ENCODE data around the gene YPEL4.

Gene YPEL4

DNA sequence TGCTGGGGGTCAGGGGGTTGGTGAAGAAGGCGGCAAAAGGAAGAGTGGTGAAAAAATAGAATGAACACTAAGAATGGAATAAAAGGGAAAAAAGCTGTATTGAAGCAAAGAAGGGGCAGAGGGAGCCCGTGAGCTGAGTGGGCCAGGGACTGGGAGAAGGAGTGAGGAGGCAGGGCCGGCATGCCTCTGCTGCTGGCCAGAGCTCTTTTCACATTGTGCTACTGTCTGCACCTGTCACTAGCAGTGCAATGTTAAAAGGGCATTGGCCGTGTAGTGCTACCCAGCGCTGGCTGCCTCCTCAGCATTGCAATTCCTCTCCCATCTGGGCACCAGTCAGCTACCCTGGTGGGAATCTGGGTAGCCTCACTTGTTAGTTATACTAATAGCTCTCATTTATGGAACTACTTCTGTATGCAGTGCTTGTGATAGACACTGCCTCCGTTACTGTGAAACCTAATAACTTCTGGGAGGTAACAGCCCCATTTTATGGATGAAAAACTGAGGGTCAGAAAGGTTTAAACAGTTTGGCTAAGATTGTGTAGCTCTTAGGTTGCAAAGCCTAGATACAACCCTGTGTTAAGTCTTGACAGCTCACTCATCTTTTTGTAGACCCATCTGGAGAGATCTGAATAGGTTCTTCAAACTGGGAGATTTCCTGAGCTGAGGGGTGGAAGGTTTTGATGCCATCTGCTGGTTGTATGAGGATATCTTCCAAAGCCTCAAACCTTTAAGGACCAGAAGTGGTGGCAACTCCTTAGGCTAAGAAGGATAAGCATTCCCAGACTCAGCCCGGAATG lies 8.5 kb downstream of the YPEL4 start:
- TF ChIP-seq NFIC (IDR thresholded peaks at IDR 0.05) (no peak), RAD21 (IDR thresholded peaks at IDR 0.05; ENCODE audit: low read depth) (peak; percentile 57)

- TF ChIP-seq EP300 (IDR thresholded peaks at IDR 0.05; ENCODE audit: borderline replicate concordance) (no peak), ZBTB7A (IDR thresholded peaks at IDR 0.05; ENCODE audit: low read depth) (no peak), TAF1 (IDR thresholded peaks at IDR 0.05; ENCODE audit: low read depth) (no peak), USF1 (IDR thresholded peaks at IDR 0.05) (no peak), REST (IDR thresholded peaks at IDR 0.05; ENCODE audit: low read depth) (no peak), RAD21 (IDR thresholded peaks at IDR 0.05; ENCODE audit: low read depth) (no peak), YY1 (IDR thresholded peaks at IDR 0.05; ENCODE audit: low read depth) (no peak), CEBPB (IDR thresholded peaks at IDR 0.05) (no peak)
- TF ChIP-seq, protein P1, sequence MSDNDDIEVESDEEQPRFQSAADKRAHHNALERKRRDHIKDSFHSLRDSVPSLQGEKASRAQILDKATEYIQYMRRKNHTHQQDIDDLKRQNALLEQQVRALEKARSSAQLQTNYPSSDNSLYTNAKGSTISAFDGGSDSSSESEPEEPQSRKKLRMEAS (IDR thresholded peaks at IDR 0.05): no peak
Observed at GRCh38 chr11:57640068-57640800, 9.5 kb downstream of the YPEL4 start.

DNA sequence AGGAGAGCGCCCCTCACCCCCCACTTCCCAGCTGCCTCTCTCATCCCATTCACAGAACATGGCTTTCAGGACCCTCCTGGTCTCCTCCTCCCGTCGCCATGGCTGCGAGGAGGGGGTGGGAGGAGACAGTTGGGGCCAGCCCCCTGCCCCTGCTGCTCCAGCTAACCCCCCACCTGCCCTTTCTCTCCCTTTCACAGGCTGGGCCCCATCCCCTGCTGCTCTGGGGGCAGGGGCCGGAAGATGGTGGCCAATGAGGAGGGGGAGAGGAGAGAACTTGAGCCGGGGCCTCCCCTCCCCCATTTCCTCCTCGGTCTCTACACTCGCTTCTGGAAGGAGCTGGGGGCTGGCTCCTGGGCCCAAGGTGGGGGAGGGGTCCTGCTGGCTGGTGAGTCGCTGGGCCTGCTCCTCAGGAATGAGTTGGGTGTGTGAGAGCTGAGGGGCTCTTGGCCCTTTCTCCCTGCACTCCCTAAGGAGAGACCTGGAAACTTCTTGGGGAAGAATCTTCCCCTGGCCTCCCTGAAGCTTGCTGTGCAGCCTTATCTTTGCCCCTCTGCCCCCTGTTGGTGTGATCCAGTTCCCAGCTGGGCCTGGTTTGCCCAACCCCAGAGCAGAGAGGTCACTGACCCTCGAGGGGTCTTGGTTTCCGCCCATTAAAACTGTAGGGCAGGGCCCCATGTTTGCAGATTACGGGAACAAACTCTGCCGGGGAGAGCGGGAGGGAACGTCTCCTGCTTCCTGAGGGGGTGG lies 10.2 kb downstream of the YPEL4 start:
- TF ChIP-seq TCF12 (IDR thresholded peaks at IDR 0.05; ENCODE audit: low read depth): no peak
- no peak for TF ChIP-seq CEBPB (IDR thresholded peaks at IDR 0.05)
- TF ChIP-seq, protein P1 (IDR thresholded peaks at IDR 0.05): no peak
- no peak for TF ChIP-seq EGR1 (IDR thresholded peaks at IDR 0.05)
- TF ChIP-seq FOXM1 (IDR thresholded peaks at IDR 0.05; ENCODE audit: borderline replicate concordance, low read depth): no peak
- 0 out of 2 replicates have a peak, but pooled peaks have one; percentile 37 for TF ChIP-seq ZBTB7A (IDR thresholded peaks at IDR 0.05; ENCODE audit: low read depth)

GRCh38 chr11:57638811-57639320 lies 10.8 kb downstream of the YPEL4 start:
- no peak for TF ChIP-seq CEBPB (IDR thresholded peaks at IDR 0.05)

DNA sequence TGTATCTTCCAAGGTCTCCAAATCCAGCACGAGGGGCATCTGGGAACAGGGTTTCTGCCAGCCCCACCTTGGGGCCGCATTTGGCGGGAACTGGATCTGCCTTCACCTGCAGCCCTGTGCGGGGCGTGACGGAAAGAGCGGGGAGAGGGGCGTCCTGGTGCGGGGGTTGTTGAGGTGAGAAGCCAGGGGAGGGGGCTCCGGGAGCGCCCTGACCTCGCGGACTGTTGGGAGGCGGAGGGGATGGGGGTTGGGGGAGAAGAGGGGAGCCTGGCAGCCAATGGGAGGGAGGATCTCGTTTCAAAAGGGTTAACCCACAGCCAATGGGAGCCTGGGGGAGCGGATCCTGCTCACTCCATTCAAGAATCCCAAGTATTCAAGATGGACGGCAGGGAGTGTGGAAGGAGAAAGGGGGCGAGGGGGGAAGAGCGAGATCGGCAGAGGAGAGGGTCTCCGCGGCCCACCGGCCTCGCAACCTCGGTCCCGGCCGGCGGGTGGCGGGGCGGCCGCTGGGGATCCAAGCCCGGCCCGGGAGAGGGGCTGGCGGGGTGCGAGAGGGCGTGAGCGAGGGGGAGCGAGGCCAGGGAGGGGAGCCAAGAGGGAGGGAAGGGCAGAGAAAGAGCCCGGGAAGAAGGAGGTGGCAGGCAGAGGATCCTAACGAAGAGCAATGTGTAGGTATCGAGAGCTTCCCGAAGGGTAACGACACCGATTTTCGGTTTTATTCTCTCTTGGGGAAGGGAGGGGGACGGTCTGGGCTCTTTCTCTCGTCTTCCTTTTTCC lies 11.5 kb downstream of the YPEL4 start:
- TF ChIP-seq EGR1 (IDR thresholded peaks at IDR 0.05): peak; percentile 6; the same call in 1 of the 2 replicates
- peak; percentile 49; the same call in 1 of the 2 replicates for TF ChIP-seq FOXM1 (IDR thresholded peaks at IDR 0.05; ENCODE audit: borderline replicate concordance, low read depth)
- peak; percentile 42; the same call in 1 of the 2 replicates for TF ChIP-seq EP300 (IDR thresholded peaks at IDR 0.05; ENCODE audit: borderline replicate concordance)
- peak; percentile 95 for TF ChIP-seq TAF1 (IDR thresholded peaks at IDR 0.05; ENCODE audit: low read depth)
- TF ChIP-seq TEAD4 (IDR thresholded peaks at IDR 0.05): peak; percentile 98
- TF ChIP-seq CEBPB (IDR thresholded peaks at IDR 0.05): no peak
- no peak for TF ChIP-seq REST (IDR thresholded peaks at IDR 0.05; ENCODE audit: low read depth)
- TF ChIP-seq TCF12 (IDR thresholded peaks at IDR 0.05; ENCODE audit: low read depth): 0 out of 2 replicates have a peak, but pooled peaks have one; percentile 42
- TF ChIP-seq, protein P1 (IDR thresholded peaks at IDR 0.05): no peak; the same call in none of the 2 replicates
- TF ChIP-seq YY1 (IDR thresholded peaks at IDR 0.05; ENCODE audit: low read depth): peak; percentile 95
- no peak for TF ChIP-seq USF1 (IDR thresholded peaks at IDR 0.05)
- TF ChIP-seq NFIC (IDR thresholded peaks at IDR 0.05): no peak
- TF ChIP-seq ZBTB7A (IDR thresholded peaks at IDR 0.05; ENCODE audit: low read depth): peak; percentile 98
- TF ChIP-seq RAD21 (IDR thresholded peaks at IDR 0.05; ENCODE audit: low read depth): no peak
- no peak for TF ChIP-seq CREB1 (IDR thresholded peaks at IDR 0.05; ENCODE audit: low read depth)
